ENCODE results near the gene ZMYM4.

ZMYM4 gene

GRCh38 chr1:35436078-35436477 is 167.6 kb downstream of the ZMYM4 start:
- Histone ChIP-seq H3K36me3 (peaks cover 46 to 97% (median 53%) of the 10 kb centered on the region in 3 donors), H3K9me3 (no peaks in the 10 kb centered on the region), H3K4me3 (no peak overlapping the region), H3K4me1 (no peaks in the 10 kb centered on the region), H3K27ac (no peak overlapping the region), H3K27me3 (no peaks in the 10 kb centered on the region)
- intact Hi-C loops (cut with DNase I; ENCODE audit: low total_unique reads), result no loop called here
- DNase-seq, result no peak
- TF ChIP-seq, protein P1, sequence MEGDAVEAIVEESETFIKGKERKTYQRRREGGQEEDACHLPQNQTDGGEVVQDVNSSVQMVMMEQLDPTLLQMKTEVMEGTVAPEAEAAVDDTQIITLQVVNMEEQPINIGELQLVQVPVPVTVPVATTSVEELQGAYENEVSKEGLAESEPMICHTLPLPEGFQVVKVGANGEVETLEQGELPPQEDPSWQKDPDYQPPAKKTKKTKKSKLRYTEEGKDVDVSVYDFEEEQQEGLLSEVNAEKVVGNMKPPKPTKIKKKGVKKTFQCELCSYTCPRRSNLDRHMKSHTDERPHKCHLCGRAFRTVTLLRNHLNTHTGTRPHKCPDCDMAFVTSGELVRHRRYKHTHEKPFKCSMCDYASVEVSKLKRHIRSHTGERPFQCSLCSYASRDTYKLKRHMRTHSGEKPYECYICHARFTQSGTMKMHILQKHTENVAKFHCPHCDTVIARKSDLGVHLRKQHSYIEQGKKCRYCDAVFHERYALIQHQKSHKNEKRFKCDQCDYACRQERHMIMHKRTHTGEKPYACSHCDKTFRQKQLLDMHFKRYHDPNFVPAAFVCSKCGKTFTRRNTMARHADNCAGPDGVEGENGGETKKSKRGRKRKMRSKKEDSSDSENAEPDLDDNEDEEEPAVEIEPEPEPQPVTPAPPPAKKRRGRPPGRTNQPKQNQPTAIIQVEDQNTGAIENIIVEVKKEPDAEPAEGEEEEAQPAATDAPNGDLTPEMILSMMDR (IDR thresholded peaks at IDR 0.05), result no peak

- Histone ChIP-seq H3K4me3 (no peak overlapping the region), H3K9me3 (no peaks in the 10 kb centered on the region), H3K36me3 (peaks cover 55 to 95% (median 63%) of the 10 kb centered on the region in 3 donors), H3K4me1 (no peaks in the 10 kb centered on the region), H3K27me3 (no peaks in the 10 kb centered on the region), H3K27ac (no peak overlapping the region)
- intact Hi-C loops (cut with DNase I; ENCODE audit: low total_unique reads), result no loop called here
- DNase-seq, result no peak
- TF ChIP-seq, protein P1 (IDR thresholded peaks at IDR 0.05), result no peak
These were observed 168.7 kb downstream of the ZMYM4 start for GRCh38 chr1:35437200-35437599.

DNA sequence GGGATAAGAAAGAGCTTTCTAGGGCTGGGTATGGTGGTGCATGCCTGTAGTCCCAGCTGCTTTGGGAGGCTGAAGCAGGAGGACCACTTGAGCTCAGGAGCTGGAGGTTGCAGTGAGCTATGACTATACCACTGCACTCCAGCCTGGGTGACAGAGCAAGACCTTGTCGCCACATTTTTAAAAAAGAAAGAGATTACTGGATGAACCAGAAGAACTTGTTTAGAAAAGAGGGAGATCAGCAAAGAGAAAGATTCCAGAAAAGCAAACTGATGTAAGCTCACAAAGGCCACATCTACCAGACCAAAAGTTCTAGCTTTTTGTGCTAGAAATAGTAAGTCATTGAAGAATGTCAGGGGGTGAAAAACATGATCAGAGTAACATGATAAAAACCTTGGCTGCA is 171.1 kb downstream of the ZMYM4 start:
- Histone ChIP-seq H3K9me3 (no peaks in the 10 kb centered on the region), H3K4me1 (no peaks in the 10 kb centered on the region), H3K27me3 (no peaks in the 10 kb centered on the region), H3K27ac (no peak overlapping the region), H3K4me3 (no peak overlapping the region), H3K36me3 (peaks cover 75 to 95% (median 76%) of the 10 kb centered on the region in 3 donors)
- TF ChIP-seq, protein P1 (IDR thresholded peaks at IDR 0.05), result no peak
- DNase-seq, result no peak
- intact Hi-C loops (cut with DNase I; ENCODE audit: low total_unique reads), result no loop called here

- H3K4me1 ChIP-seq, result no peaks in the 10 kb centered on the region
- H3K27me3 ChIP-seq, result no peaks in the 10 kb centered on the region
- no peak overlapping the region for H3K27ac ChIP-seq
- H3K36me3 ChIP-seq, result peaks cover 63 to 92% (median 71%) of the 10 kb centered on the region in 3 donors
- intact Hi-C loops (cut with DNase I; ENCODE audit: low total_unique reads), result no loop called here
- H3K4me3 ChIP-seq, result no peak overlapping the region
- TF ChIP-seq, protein P1 (IDR thresholded peaks at IDR 0.05), result no peak
- DNase-seq, result no peak
- H3K9me3 ChIP-seq, result no peaks in the 10 kb centered on the region
These were observed 173.5 kb downstream of the ZMYM4 start for GRCh38 chr1:35441926-35442579.

GRCh38 chr1:35442734-35443133 is 174.2 kb downstream of the ZMYM4 start:
- H3K36me3 ChIP-seq, result peaks cover 65 to 92% (median 77%) of the 10 kb centered on the region in 3 donors

More at GRCh38 chr1:35442734-35443133, 174.2 kb downstream of the ZMYM4 start:
- intact Hi-C loops (cut with DNase I; ENCODE audit: low total_unique reads), result no loop called here
- TF ChIP-seq, protein P1 (IDR thresholded peaks at IDR 0.05), result no peak
- no peak for DNase-seq
- Histone ChIP-seq H3K9me3 (no peaks in the 10 kb centered on the region), H3K27me3 (no peaks in the 10 kb centered on the region), H3K27ac (no peak overlapping the region), H3K4me1 (no peaks in the 10 kb centered on the region), H3K4me3 (no peak overlapping the region)

Data from tibial artery (tissue), 4 donors.